Activated T-cell treated with anti-CD3 and anti-CD28 coated beads for 24 hours (primary cell): ENCODE results near the gene B3GALT6.

Source experiments
- DNase-seq: peaks from one replicate; pipeline ENCODE4 v3.0.0-alpha.2; 2020; ENCODE audit warnings: low read depth

Gene B3GALT6

DNA sequence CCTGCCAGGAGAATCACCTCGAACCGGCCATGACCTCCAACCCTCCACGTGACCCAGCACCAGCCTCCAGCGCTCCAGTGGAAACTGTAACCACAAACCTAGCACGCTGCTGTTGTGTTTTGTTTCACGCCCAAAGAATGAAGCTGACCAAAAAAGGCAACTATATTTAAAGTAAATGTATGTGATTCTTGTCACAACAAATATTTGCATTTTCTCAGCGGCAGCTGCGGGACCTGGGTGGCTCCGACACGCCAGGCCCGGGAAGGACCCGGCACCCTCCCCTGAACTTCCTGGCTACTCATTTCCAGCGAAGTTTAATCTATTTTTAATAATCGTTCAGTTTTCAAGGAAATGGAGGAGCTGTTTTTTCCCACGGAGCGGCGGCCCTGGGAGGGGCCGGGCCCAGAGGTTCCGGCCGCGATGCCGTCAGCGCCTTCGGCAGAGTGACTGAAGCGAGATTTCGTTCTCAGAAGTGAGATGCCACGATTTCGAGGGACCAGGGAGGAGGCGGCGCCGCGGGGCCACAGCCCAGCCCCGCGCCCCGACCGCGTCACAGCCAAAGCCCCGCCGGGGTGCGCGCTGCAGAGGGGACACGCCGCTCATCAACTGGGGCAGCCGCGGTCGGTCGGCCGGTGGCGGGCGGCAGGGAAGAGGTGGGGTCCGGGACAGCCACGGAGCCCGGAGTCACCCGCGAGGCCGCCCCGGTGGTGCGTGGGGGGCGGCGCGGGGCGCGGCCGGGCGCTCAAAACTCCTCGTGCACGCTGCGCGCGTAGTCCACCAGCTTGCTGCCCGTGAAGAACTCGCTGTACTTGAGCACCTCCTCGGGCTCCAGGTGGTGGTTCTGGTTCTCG is 15.0 kb upstream of the B3GALT6 start:
- DNase-seq, result no peak

DNA sequence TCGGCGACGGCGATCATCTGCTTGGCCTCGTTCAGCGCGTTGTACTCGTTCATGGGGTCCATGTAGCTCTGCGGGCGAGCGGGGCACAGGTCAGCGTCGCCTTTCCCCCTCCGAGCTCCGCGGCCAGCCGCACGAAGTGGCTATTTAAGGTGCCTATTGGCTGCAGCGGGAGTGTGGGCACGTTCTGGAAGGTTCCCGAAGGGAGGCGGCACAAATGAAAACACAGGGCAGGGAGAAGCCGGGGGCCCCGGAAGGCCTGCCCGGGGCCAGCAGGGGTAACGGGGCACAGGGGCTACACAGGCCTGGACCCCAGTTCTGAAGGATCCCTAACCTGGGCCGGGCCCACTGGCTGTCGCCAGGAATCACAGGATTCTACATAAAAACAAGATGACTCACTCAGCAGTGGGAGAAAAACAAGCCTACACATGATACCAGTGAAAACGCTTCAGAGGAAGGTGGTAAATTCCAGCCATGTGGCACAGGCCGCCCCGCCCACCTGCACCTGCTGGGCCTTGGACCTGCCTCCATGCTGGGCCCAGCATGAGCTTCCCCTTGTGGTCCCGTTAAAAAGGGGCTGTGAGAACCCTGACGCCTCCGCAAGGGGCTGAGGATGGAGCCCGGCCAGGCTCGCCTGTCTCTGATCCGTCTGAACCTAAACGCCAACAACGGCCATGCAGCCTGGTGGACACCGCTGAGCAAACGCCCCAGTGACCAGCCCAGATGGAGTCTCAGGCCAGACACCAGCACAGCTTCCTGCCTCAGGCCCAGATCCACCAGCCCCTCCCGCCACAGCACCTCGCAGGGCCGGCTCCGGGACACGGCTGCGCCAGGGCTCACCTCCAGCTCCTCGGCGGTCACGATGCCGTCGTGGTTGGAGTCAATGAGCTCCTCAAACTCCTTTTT is 14.2 kb upstream of the B3GALT6 start:
- peak; percentile 40 for DNase-seq

DNA sequence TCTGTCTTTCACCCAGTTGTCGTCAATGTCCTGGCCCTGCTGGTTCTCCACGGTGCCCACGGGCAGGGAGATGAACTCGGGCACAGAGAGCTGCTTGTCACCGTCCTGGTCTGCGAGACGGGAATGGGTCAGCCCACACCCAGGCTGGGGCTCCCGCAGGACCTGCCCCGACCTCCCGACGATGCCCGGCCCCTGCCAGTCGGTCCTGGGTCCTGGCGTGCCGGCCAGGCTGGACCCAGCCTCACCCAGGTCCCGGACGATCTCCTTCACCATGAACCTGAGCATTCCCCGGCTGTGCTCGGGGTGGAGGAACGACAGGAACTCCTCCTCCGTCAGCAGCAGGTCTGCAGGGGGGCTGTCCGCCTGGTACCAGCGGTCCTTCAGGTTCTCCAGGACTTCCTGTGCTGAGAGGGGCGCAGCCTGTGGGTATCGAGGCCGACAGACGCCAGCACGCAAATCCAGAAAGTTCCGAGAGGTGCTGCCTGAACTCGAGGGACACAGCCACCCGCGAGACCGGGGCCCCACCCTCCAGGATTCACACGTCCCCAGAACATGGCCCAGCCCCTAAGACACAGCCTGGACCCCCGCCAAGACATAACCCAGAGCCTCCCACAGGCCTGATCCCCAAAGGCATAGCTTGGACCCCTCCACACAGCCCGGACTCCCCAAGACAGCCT is 13.4 kb upstream of the B3GALT6 start:
- no peak for DNase-seq

DNA sequence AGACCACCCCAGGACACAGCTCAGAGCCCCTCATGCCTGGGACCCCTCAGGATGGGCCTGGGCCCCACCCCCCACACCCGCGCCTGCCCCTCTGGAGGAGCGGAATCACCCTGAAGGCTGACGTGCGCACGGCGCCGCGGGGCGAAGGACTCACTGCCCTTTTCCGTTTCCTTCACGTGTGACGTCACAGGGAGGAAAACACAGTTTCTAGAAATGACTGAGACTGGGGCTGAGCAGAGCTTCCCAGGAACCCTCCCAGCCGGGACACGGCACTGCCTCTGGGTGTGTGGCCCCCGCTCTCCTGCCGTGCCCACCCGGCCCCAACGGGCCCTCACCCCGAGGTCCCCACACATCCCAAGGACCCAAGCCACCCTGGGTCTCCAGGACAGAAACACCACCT is 12.7 kb upstream of the B3GALT6 start:
- peak; percentile 42 for DNase-seq

DNA sequence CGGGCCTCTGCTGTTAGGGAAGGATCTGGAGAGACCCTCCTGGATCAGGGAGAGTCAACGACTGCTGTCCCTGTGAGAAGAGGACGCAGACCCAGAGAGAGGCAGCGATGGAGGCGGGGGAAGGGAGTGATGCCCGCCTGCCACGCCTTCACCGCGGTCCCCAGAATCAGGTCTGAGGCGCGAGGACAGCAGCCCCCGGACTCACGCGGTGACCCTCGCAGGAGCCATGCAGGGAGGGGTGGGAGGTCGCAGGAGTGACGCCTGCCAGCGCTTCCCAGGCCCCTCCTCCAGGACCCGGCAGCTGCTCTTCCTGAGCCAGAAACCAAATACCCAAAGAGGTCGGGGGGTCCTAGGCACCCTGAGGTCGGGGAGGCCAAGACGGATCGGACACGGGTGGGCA is 11.8 kb upstream of the B3GALT6 start:
- DNase-seq, result no peak

DNA sequence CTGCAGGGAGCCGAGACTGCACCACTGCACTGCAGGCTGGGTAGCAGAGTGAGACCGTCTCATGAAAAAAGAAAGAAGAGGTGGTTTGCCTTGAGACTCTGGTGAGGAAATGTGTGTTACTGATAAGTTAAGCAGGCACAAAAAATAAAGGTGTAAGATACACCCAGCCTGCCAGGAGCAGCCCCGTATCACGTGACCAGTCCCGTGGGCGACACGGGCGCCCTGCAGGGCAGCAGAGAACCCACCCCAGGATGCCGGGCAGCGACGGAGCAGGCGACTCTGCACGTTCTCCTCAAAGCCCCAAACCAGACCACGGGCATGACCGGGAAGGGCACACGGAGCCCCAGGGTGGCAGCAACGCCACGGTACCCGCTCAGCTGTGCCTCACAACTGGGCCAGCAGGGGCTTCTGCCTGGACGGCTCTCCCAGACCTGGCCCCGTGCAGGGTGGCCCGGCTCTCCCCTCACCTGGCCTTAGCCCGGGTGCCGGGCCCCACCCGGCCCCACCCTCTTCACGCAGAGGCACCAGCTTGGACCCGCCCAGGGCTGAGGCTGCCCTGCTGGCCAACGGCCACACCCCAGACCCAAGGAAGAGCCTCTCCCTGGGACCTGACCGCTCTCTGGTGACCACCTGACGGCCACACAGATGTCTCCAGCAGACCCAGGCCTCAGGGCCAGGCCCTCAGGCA is 10.0 kb upstream of the B3GALT6 start:
- no peak for DNase-seq

DNA sequence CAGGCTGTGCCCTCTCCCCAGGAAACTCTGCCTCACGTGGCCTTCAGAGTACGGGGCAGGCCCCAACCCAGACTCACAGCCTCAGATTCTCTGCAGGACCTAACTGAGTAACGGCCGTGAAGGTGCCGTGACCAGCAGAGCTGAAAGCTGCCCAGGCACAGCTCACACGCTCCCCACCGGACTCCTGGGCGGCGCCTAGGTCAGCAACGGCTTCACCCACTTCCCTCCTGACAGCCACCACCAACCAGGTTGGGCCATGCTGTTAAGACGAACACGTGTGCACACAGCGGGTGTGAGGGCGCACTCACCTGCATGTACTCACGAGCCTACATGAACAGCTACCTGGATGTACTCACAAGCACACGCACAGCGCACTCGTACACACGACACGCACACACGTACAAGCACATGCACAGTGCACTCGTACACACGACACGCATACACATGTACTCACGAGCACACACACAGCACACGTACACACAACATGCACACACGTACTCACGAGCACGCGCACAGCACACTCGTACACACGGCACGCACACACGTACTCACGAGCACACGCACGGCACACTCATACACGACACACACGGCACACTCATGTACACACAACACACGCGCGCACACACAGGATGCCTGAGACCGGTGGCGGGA is 9.3 kb upstream of the B3GALT6 start:
- no peak for DNase-seq

DNA sequence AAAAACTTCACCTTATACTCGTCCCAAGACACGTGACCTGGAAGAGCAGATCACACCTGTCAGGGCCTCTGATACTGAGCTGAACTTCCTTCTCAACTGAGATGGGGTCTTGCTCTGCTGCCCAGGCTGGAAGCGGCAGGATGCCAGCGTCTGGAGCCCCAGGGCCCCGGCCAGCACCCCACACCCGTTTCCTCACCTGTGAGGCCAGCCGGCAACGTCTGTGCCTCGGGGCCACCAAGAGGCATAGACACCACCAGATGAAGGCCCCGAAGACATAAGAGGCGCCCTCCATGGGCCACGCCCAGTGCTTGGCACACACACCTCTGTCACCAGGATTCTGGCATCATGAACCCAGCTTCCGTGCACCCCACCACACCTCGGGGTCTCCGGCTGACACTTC is 8.7 kb upstream of the B3GALT6 start:
- no peak for DNase-seq

DNA sequence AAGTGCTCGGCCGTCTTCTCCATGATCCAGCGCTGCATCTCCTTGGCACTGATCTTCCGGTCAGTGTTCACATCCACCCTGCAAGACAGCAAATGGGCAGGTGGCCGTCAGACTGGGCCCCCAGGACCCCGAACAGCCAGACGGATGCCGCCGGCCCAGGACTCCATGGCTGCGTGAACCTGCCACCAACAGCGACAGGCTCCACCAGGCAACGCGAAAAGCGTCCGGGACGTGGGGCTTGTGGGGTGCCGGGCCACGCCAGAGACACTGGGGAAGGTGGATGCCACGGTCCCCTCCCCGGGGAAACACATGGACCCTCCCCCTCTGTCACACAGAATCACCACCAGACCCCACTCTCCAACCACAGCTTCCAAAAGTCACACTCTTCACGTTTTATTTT is 8.1 kb upstream of the B3GALT6 start:
- DNase-seq, result no peak

DNA sequence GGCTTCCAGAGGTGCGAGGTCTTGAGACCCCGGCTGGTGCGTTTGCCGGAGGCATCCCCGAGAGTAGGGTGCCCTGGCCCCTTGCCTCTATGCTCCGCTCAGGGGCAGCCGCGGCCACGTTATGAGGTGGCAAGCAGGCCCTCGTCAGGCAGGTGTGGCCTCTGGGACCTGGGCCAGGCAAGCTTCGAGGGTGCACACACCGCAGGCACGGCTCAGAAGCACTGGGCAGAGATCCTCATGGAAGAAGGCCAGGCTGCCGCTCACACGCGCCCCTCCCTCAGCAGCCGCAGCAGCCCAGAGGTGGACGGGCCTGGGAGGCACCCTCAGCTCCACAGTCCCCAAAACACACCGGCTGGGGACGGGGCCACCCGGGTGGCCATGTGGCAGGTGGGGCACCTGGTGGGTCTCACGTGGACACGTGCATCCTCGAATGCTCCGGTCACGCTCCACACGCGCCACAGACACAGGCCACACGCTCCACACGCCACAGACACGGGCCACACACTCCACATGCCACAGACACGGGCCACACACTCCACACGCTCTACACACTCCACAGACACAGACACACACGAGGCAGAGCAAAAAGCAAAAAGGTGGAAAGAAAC is 6.7 kb upstream of the B3GALT6 start:
- DNase-seq, result no peak

DNA sequence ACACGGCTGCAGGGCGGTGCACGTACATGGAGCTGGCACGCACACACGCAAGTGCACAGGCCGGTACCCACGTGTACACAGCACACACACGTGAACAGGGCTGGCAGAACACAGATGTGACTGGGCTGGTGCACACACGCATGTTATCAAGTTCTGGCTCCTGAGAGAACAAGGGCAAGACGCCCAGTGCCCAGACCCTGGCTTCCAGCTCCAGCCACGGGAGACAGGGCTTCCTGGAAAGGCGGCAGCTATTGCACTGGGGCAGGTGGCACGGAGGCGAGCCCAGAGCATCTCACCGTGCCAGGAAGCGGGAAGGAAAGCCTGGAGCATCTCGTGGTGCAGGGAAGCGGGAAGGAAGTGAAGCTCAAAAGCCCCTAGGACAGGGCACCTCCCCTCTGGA is 6.1 kb upstream of the B3GALT6 start:
- no peak for DNase-seq

DNA sequence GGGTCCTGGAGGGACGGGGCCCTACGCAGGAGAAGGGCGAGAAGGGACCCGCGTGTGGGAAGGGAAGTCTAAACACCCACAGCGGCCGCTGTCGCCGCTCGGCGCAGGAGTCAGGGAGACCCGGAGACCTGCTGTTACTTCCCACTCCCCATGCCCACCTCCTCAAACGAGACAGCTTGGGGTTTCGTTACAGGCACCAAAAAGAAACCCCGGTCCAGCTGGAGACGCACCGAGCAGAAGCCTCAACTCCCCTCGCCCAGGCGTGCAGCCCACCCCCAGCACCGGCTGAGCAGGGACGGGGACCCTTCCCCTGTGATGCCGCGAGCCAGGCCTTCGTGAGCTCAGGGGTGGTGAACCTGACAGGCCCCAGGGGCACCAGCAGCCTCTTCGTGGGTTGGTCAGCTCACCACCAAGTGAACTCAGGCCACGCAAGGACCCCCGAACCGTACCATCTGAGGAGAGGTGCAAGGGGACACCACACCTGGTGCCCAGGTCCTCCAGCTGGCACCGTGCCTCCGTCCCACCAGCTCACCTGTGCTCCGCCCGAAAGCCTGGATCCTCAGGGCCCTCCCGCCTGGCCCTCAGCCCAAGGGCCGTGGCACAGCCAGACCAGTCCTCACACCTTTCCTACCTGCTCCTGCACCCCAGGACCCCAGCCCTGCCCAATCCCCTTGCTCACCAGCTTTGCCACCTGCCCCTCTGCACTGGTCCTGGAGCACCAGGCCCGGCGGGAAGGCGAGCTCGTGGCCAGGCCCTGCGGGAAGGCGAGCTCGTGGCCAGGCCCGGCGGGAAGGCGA is 5.3 kb upstream of the B3GALT6 start:
- DNase-seq, result no peak

DNA sequence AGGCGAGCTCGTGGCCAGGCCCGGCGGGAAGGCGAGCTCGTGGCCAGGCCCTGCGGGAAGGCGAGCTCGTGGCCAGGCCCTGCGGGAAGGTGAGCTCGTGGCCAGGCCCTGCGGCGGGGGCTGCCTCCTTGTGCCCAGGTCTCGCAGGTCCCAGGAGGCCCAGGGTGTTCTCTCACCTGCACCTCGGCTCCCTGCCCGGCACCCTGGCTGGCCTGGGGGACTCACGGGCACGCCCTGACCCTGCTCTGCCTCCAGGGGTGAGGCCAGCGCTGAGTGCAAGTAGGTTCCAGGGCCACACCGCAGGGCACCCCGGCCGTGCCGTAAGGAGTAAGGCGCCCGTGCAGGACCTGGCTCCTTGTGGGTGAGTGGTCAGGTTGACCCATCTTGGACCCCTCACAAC is 4.7 kb upstream of the B3GALT6 start:
- no peak for DNase-seq

DNA sequence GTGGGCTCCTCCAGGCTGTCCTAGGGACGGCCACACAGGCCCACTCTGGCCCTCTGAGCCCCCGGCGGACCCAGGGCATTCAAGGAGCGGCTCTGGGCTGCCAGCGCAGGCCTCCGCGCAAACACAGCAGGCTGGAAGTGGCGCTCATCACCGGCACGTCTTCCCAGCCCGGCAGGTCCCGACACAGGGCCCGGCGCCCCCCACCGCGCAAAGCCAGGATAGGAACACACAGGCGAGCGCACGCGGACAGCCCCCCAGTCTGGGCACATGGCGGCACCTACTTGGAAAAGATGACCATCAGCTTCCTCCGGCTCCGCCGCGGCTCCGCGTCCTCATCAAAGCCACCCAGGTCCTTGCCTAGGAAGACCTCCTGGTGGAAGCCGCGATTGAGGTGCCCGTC is 3.9 kb upstream of the B3GALT6 start:
- no peak for DNase-seq

DNA sequence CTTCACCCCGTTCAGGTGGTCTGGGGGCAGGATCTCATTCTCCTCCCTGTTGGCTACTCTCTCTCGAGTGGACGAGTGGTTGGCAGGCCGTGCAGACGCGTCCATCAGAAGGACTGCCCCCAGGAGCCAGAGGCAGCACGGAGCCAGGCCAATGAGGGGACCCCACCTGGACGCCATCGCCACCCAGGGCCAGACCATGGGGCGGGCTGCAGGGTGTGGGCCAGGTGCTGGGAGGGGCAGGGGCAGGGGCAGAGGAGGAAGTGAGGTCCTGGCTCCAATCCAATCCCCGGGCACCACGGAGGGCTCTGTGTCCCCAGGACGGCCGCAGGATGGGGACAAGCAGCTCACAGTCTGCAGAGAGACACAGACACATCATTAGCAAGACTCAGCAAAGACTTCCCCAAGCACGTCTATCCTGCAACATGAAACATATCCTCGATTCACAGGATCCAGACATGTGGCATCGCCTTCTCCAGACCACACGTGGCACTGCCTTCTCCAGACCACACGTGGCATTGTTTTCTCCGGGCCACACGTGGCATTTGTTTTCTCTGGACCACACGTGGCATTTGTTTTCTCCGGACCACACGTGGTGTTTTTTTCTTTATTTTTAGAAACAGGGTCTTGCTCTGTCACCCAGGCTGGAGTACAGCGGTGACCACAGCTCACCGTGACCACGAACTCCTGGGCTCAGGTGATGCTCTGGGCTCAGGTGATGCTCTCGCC is 3.3 kb upstream of the B3GALT6 start:
- no peak for DNase-seq

DNA sequence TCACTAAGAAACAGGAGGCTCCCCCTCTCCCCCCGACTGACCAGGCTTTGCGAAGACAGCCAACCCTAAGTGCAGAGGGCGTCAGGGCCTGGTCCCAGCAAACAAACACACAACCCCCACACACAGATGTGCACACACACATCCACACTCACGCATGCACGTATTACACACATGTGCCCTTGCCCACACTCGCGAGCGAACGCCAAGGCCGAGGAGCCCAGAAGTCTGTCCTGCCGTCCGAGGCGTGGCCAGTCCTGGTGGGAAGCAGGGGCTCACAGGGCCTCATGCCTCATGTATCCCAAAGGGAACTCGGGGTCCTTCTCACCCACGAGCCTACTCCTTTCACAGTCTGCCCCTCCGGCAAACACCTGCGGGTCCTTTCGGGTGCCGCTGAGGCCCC is 2.3 kb upstream of the B3GALT6 start:
- DNase-seq, result no peak

DNA sequence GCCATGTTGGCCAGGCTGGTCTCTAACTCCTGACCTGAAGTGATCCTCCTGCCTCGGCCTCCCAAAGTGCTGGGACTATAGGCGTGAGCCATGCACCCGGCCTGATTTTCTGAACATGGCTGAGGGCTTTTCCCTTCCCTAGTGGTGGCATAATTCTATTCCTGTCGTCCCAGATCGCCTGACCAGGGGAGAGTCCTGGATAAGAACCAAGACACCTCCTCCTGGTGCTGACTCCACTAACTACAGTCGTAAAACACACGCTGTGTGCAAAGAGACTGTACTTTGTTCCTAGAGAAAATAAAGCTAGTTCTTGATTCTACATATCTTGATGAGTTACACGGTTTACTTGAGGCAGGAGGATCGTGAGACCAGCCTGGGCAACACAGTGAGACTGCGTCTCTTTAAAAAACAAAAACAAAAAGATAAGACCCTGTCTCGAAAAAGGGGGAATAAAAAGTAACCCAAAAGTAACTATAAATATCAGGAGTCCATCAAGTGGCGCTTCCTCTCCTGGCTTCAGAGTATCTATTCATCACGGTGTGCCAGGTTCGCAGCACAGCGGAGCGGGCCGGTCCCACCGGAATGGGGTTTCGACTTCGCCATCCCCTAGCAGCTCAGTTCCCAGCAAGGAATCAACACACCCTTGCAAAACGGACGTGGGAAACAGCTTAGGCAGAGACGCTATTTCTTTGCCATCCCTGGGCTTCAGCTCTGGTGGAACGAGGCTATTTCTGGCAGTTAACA is 1.2 kb upstream of the B3GALT6 start:
- DNase-seq, result no peak

DNA sequence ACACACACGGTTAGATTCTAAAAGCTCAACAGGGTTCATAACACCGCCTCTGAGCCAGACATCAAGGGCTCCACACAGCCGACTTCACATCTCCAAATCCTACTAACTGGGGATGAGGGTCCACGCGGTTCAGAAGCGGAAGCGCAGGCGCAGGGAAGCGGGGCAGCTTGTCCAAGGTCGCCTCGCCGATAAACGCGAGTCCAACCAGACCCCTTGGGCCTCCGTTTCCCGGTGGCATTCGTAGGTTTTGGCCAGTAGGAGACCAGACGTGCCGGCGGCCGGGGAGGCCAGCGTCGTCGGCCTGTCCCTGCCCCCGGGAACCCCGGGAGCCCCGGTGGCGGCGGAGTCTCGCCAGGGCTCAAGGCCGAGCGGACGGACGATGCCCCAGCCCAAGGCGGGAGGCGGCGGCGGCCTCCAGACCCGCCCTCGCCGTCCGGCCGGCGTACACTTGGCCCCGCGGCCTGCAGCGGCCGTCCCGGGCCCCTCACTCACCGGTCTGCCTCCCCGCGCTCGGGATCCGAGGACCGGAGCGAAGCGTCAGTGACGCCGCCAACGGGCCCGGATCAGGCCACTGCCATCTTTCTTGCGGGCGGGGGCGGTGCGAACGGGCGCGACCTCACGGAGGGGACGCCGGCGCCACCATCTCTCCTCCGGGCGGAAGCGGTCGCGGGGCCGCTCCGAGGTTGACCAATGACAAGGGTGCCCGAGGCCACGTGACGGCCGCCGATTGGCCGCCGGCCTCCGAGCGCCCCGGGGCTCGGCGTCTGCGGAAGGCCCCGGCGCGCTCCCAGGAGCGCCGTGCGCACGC is 433 bp upstream of the B3GALT6 start, which contains the start of gene SDF4:
Gene SDF4, minus strand, starts transcription at position 602 of the 808 bp plus-strand sequence. CDS start 3,229 bp downstream, outside the sequence.
- DNase-seq, result peak; percentile 95
